ENCODE measurements around the gene COL11A1.
"Not testable (repeated sequence)": the region's sequence is repeated elsewhere in the genome, so short reads cannot be mapped to it uniquely, and the experiment has no call there.

COL11A1 gene

GRCh38 chr1:102942324-102942723 is 166.0 kb downstream of the COL11A1 start:
- intact Hi-C loops (cut with DNase I), result no loop called here
- no peak for DNase-seq

- intact Hi-C loops (cut with DNase I), result no loop called here
Measured at GRCh38 chr1:102941366-102941947, 166.9 kb downstream of the COL11A1 start.

GRCh38 chr1:102937401-102937800 is 170.9 kb downstream of the COL11A1 start:
- no peak for DNase-seq
- intact Hi-C loops (cut with DNase I), result no loop called here

More at GRCh38 chr1:102941366-102941947, 166.9 kb downstream of the COL11A1 start:
- no peak for DNase-seq

- DNase-seq; intact Hi-C loops (cut with DNase I): not testable (repeated sequence)
Measured at GRCh38 chr1:102933362-102933761, 175.0 kb downstream of the COL11A1 start.

GRCh38 chr1:102919659-102920058 is 188.7 kb downstream of the COL11A1 start:
- intact Hi-C loops (cut with DNase I), result no loop called here
- DNase-seq, result no peak

- intact Hi-C loops (cut with DNase I), result no loop called here
- no peak for DNase-seq
Measured at GRCh38 chr1:102901996-102902395, 206.3 kb downstream of the COL11A1 start.

GRCh38 chr1:102899935-102900334 is 208.4 kb downstream of the COL11A1 start:
- intact Hi-C loops (cut with DNase I), result no loop called here
- no peak for DNase-seq

GRCh38 chr1:102897557-102897956 is 210.8 kb downstream of the COL11A1 start:
- intact Hi-C loops (cut with DNase I), result no loop called here
- DNase-seq, result no peak

GRCh38 chr1:102896771-102897170 is 211.6 kb downstream of the COL11A1 start:
- intact Hi-C loops (cut with DNase I), result no loop called here
- no peak for DNase-seq

- intact Hi-C loops (cut with DNase I), result no loop called here
- DNase-seq, result no peak
Measured at GRCh38 chr1:102896286-102896685, 212.0 kb downstream of the COL11A1 start.

GRCh38 chr1:102891868-102892625 is 216.3 kb downstream of the COL11A1 start:
- DNase-seq, result no peak
- intact Hi-C loops (cut with DNase I), result no loop called here

GRCh38 chr1:102886638-102887037 is 221.7 kb downstream of the COL11A1 start:
- intact Hi-C loops (cut with DNase I), result no loop called here
- no peak for DNase-seq

GRCh38 chr1:102884238-102884637 is 224.1 kb downstream of the COL11A1 start:
- intact Hi-C loops (cut with DNase I), result no loop called here
- no peak for DNase-seq

GRCh38 chr1:102879439-102879993 is 228.8 kb downstream of the COL11A1 start:
- intact Hi-C loops (cut with DNase I), result no loop called here
- peak in 1 of 42 donors; percentile 21 for DNase-seq

GRCh38 chr1:102875756-102876155 is 232.6 kb downstream of the COL11A1 start:
- DNase-seq, result no peak
- intact Hi-C loops (cut with DNase I), result no loop called here

GRCh38 chr1:102872526-102872925 is 235.8 kb downstream of the COL11A1 start:
- intact Hi-C loops (cut with DNase I), result no loop called here
- DNase-seq, result no peak

- intact Hi-C loops (cut with DNase I), result no loop called here
- DNase-seq, result no peak
Measured at GRCh38 chr1:102872097-102872496, 236.2 kb downstream of the COL11A1 start.

- intact Hi-C loops (cut with DNase I), result no loop called here
Measured at GRCh38 chr1:102863704-102864103, 244.6 kb downstream of the COL11A1 start.

GRCh38 chr1:102861247-102861646 is 247.1 kb downstream of the COL11A1 start:
- no peak for DNase-seq
- intact Hi-C loops (cut with DNase I), result no loop called here

More at GRCh38 chr1:102863704-102864103, 244.6 kb downstream of the COL11A1 start:
- no peak for DNase-seq

- intact Hi-C loops (cut with DNase I), result no loop called here
- no peak for DNase-seq
Measured at GRCh38 chr1:102858695-102859094, 249.6 kb downstream of the COL11A1 start.

- no peak for DNase-seq
- intact Hi-C loops (cut with DNase I), result no loop called here
Measured at GRCh38 chr1:102857251-102857650, 251.1 kb downstream of the COL11A1 start.

Measured in head of caudate nucleus (tissue), 42 donors.